Mesenchymal stem cell (in vitro differentiated cells and primary cell): ENCODE data around the gene PITPNM3.

Source experiments
- DNase-seq: peaks from one replicate; pipeline ENCODE4 v3.0.0-alpha.2; 2013
- H2AFZ ChIP-seq: one replicate; pipeline ENCODE4 v1.6.1; 2013; ENCODE audit warnings: low read depth, mild to moderate bottlenecking, control low read depth, inconsistent platforms, low read length, moderate library complexity
- H2AK5ac ChIP-seq: 2 replicates; pipeline ENCODE4 v1.6.1; 2013; ENCODE audit warnings: low read length, moderate library complexity, mild to moderate bottlenecking, inconsistent platforms; ENCODE audit not compliant: severe bottlenecking
- H2BK120ac ChIP-seq: one replicate; pipeline ENCODE4 v1.6.1; 2013; ENCODE audit warnings: low read depth, mild to moderate bottlenecking, inconsistent platforms, low read length, moderate library complexity
- H2BK12ac ChIP-seq, 2 experiments: one replicate each; pipeline ENCODE4 v1.6.1; 2013; ENCODE audit warnings: inconsistent platforms in 2 of 2, low read length in 2 of 2, mild to moderate bottlenecking in 2 of 2, moderate library complexity in 2 of 2, control low read depth in 1 of 2
- H2BK15ac ChIP-seq: one replicate; pipeline ENCODE4 v1.6.1; 2013; ENCODE audit warnings: mild to moderate bottlenecking, low read depth, inconsistent platforms; ENCODE audit not compliant: poor library complexity, severe bottlenecking
- H2BK5ac ChIP-seq: 2 replicates; pipeline ENCODE4 v1.6.1; 2013; ENCODE audit warnings: low read depth, mild to moderate bottlenecking, low read length, control low read depth, inconsistent platforms; ENCODE audit not compliant: poor library complexity, severe bottlenecking
- H3K14ac ChIP-seq, 2 experiments: one replicate each; pipeline ENCODE4 v1.6.1; 2013; ENCODE audit warnings: inconsistent platforms in 2 of 2, low read length in 2 of 2, control low read depth in 1 of 2, mild to moderate bottlenecking in 1 of 2, moderate library complexity in 1 of 2
- H3K18ac ChIP-seq, 2 experiments: one replicate each; pipeline ENCODE4 v1.6.1; 2013; ENCODE audit warnings: inconsistent platforms in 2 of 2, low read length in 2 of 2, control low read depth in 1 of 2, low read depth in 1 of 2, mild to moderate bottlenecking in 1 of 2
- H3K23ac ChIP-seq, 2 experiments: one replicate each; pipeline ENCODE4 v1.6.1; 2013; ENCODE audit warnings: inconsistent platforms in 2 of 2, low read length in 2 of 2, mild to moderate bottlenecking in 2 of 2, moderate library complexity in 2 of 2, control low read depth in 1 of 2
- H3K27ac ChIP-seq: 2 replicates; pipeline ENCODE4 v1.5.1; 2013; ENCODE audit warnings: mild to moderate bottlenecking, moderate library complexity, low read length, control low read depth, inconsistent platforms; ENCODE audit not compliant: poor library complexity, severe bottlenecking
- H3K27me3 ChIP-seq, 2 experiments: 2 replicates each; pipeline versions ENCODE4 v1.6.1 to v1.7.0; 2013; ENCODE audit warnings: low read length in 2 of 2, mild to moderate bottlenecking in 2 of 2, moderate library complexity in 2 of 2, control low read depth in 1 of 2, inconsistent platforms in 1 of 2; ENCODE audit not compliant: control insufficient read depth in 1 of 2, insufficient read depth in 1 of 2
- H3K36me3 ChIP-seq, 2 experiments: 2 replicates each; pipeline versions ENCODE4 v1.6.1 to v1.7.0; 2013; ENCODE audit warnings: low read length in 2 of 2, control low read depth in 1 of 2, inconsistent platforms in 1 of 2, low read depth in 1 of 2, mild to moderate bottlenecking in 1 of 2; ENCODE audit not compliant: insufficient read depth in 2 of 2, control insufficient read depth in 1 of 2
- H3K4ac ChIP-seq, 2 experiments: one replicate each; pipeline ENCODE4 v1.6.1; 2013; ENCODE audit warnings: inconsistent platforms in 2 of 2, low read length in 2 of 2, mild to moderate bottlenecking in 2 of 2, moderate library complexity in 2 of 2, control low read depth in 1 of 2, low read depth in 1 of 2
- H3K4me1 ChIP-seq: 2 replicates; pipeline ENCODE4 v1.6.1; 2013; ENCODE audit warnings: low read depth, low read length, control low read depth; ENCODE audit not compliant: control insufficient read depth, insufficient read depth
- H3K4me2 ChIP-seq: 2 replicates; pipeline ENCODE4 v1.6.1; 2013; ENCODE audit warnings: low read length, mild to moderate bottlenecking, inconsistent platforms; ENCODE audit not compliant: poor library complexity, severe bottlenecking
- H3K4me3 ChIP-seq, 2 experiments: 2 replicates each; pipeline versions ENCODE4 v1.5.1 to v1.7.0; 2013; ENCODE audit warnings: low read length in 2 of 2, mild to moderate bottlenecking in 2 of 2, control low read depth in 1 of 2, low read depth in 1 of 2; ENCODE audit not compliant: insufficient read depth in 1 of 2
- H3K79me1 ChIP-seq: replicated peaks from 2 replicates; pipeline ENCODE4 v1.6.1; 2013; ENCODE audit warnings: mild to moderate bottlenecking, control low read depth, low read length, inconsistent platforms; ENCODE audit not compliant: poor library complexity, severe bottlenecking
- H3K9ac ChIP-seq: 2 replicates; pipeline ENCODE4 v1.7.0; 2013; ENCODE audit warnings: mild to moderate bottlenecking, low read length, moderate library complexity
- H3K9me3 ChIP-seq: 2 replicates; pipeline ENCODE4 v1.7.0; 2013; ENCODE audit warnings: mild to moderate bottlenecking, low read length; ENCODE audit not compliant: control insufficient read depth
- H4K8ac ChIP-seq: one replicate; pipeline ENCODE4 v1.6.1; 2013; ENCODE audit warnings: inconsistent platforms, mild to moderate bottlenecking, low read length, moderate library complexity
- H4K91ac ChIP-seq: one replicate; pipeline ENCODE4 v1.6.1; 2013; ENCODE audit warnings: mild to moderate bottlenecking, low read length, inconsistent platforms
- WGBS: methylation state at CpG from one replicate; pipeline ENCODE4 v1.1.7; 2013; ENCODE audit warnings: mixed read lengths; 5-methylcytosine and 5-hydroxymethylcytosine counted together

PITPNM3 gene

GRCh38 chr17:6501359-6501758 lies 55.0 kb downstream of the PITPNM3 start:
- Histone ChIP-seq H3K18ac (no peak overlapping the region), H2AK5ac (no peak overlapping the region), H3K4me3 (no peak overlapping the region), H3K23ac (no peak overlapping the region), H3K14ac (no peak overlapping the region), H3K4me2 (no peak overlapping the region), H3K9me3 (no peaks in the 10 kb centered on the region), H4K91ac (no peak overlapping the region), H2AFZ (no peak overlapping the region), H3K4me1 (peaks cover 9% of the 10 kb centered on the region), H3K79me1 (no peaks in the 10 kb centered on the region), H3K27ac (no peak overlapping the region), H3K36me3 (no peaks in the 10 kb centered on the region), H2BK120ac (no peak overlapping the region), H3K9ac (no peak overlapping the region), H3K27me3 (peaks cover 30 to 36% of the 10 kb centered on the region in 2 experiments), H2BK5ac (no peak overlapping the region), H2BK12ac (no peak overlapping the region), H2BK15ac (no peak overlapping the region), H4K8ac (no peak overlapping the region), H3K4ac (no peak overlapping the region)
- 62% methylated on average over 3 of the region's 3 CpGs for WGBS
- DNase-seq: no peak

GRCh38 chr17:6498901-6499540 lies 57.3 kb downstream of the PITPNM3 start:
- no peak overlapping the region for H2BK120ac ChIP-seq
- H3K23ac ChIP-seq: no peak overlapping the region
- H3K18ac ChIP-seq: no peak overlapping the region
- H3K4me3 ChIP-seq: no peak overlapping the region
- H3K14ac ChIP-seq: no peak overlapping the region
- no peak overlapping the region for H3K4me2 ChIP-seq
- H4K8ac ChIP-seq: no peak overlapping the region
- H3K4ac ChIP-seq: no peak overlapping the region
- H3K4me1 ChIP-seq: peaks cover 10% of the 10 kb centered on the region
- H3K9ac ChIP-seq: no peak overlapping the region
- H3K27ac ChIP-seq: no peak overlapping the region
- WGBS: 84% methylated on average over 10 of the region's 10 CpGs
- H3K9me3 ChIP-seq: no peaks in the 10 kb centered on the region
- H3K36me3 ChIP-seq: no peaks in the 10 kb centered on the region
- no peak overlapping the region for H2BK15ac ChIP-seq
- no peak for DNase-seq
- H2AFZ ChIP-seq: no peak overlapping the region
- H3K27me3 ChIP-seq: peaks cover 51 to 57% of the 10 kb centered on the region in 2 experiments
- no peak overlapping the region for H2BK5ac ChIP-seq
- no peak overlapping the region for H2BK12ac ChIP-seq
- H2AK5ac ChIP-seq: no peak overlapping the region
- H4K91ac ChIP-seq: no peak overlapping the region
- no peaks in the 10 kb centered on the region for H3K79me1 ChIP-seq

DNA sequence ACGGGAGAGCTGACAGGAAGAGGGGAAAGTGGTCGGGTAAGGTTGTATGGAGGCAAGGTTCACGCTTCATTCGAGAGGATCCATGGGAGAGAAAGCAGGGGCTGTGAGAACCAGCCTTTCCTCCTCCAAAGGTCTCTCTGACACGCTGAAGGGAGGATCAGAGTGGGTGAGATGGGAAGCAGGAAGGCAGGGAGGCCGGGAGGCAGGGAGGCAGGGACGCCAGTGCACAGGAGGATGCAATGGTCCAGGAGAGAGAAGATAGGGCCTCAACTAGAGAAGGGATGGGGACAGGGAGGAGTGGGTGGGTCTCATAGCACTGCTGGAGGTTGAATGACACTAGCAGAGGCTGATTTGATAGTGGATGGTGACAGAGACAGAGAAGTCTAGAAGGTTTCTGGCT lies 58.0 kb downstream of the PITPNM3 start:
- peaks cover 47 to 60% of the 10 kb centered on the region in 2 experiments for H3K27me3 ChIP-seq
- H2BK120ac ChIP-seq: no peak overlapping the region
- H2BK15ac ChIP-seq: no peak overlapping the region
- DNase-seq: no peak
- H3K36me3 ChIP-seq: no peaks in the 10 kb centered on the region
- no peak overlapping the region for H4K8ac ChIP-seq
- H3K4me3 ChIP-seq: no peak overlapping the region
- no peak overlapping the region for H3K4ac ChIP-seq
- peaks cover 10% of the 10 kb centered on the region for H3K4me1 ChIP-seq
- peak overlapping the region in 1 of 2 experiments; percentile 74 for H3K14ac ChIP-seq
- H3K9ac ChIP-seq: no peak overlapping the region
- no peak overlapping the region for H3K18ac ChIP-seq
- H2AK5ac ChIP-seq: no peak overlapping the region
- H3K27ac ChIP-seq: no peak overlapping the region
- WGBS: 84% methylated on average over 7 of the region's 7 CpGs
- H2AFZ ChIP-seq: no peak overlapping the region
- no peak overlapping the region for H3K23ac ChIP-seq
- H2BK12ac ChIP-seq: no peak overlapping the region
- H3K4me2 ChIP-seq: no peak overlapping the region
- no peaks in the 10 kb centered on the region for H3K9me3 ChIP-seq
- no peak overlapping the region for H2BK5ac ChIP-seq
- H3K79me1 ChIP-seq: no peaks in the 10 kb centered on the region
- H4K91ac ChIP-seq: no peak overlapping the region

GRCh38 chr17:6497496-6498221 lies 58.7 kb downstream of the PITPNM3 start:
- peaks cover 10% of the 10 kb centered on the region for H3K4me1 ChIP-seq
- H3K4ac ChIP-seq: no peak overlapping the region
- no peak overlapping the region for H2BK120ac ChIP-seq
- no peak overlapping the region for H3K23ac ChIP-seq
- peaks cover 47 to 60% of the 10 kb centered on the region in 2 experiments for H3K27me3 ChIP-seq
- H3K36me3 ChIP-seq: no peaks in the 10 kb centered on the region
- no peak overlapping the region for H3K18ac ChIP-seq
- no peak overlapping the region for H2BK15ac ChIP-seq
- no peak overlapping the region for H3K4me2 ChIP-seq
- WGBS: 55% methylated on average over 14 of the region's 17 CpGs
- no peak overlapping the region for H2AFZ ChIP-seq
- H4K8ac ChIP-seq: no peak overlapping the region
- no peak overlapping the region for H2BK12ac ChIP-seq
- no peaks in the 10 kb centered on the region for H3K9me3 ChIP-seq
- DNase-seq: no peak
- no peak overlapping the region for H3K27ac ChIP-seq
- no peaks in the 10 kb centered on the region for H3K79me1 ChIP-seq
- peak overlapping the region in 1 of 2 experiments; percentile 4 for H3K14ac ChIP-seq
- H2BK5ac ChIP-seq: no peak overlapping the region
- no peak overlapping the region for H3K9ac ChIP-seq
- no peak overlapping the region for H4K91ac ChIP-seq
- H3K4me3 ChIP-seq: no peak overlapping the region
- H2AK5ac ChIP-seq: no peak overlapping the region
